Body of pancreas (tissue), 4 donors: Measurements from ENCODE around the gene COMMD3.
A peak's percentile ranks its signal among the peaks of the same experiment; 100 is the strongest.

Source experiments
- CTCF ChIP-seq, 7 experiments: fragments of 450-650 bp in 4 of 7; fragments of 200-600 bp in 3 of 7; sonication (generic) in 3 of 7; IDR thresholded peaks; one replicate each; pipeline ENCODE4 v1.5.1; 2016 to 2019; ENCODE audit warnings: antibody characterized with exemption in 7 of 7
- POLR2A ChIP-seq, 3 donors: fragments of 450-650 bp; IDR thresholded peaks; one replicate each; pipeline ENCODE4 v1.6.1; 2016; ENCODE audit warnings: antibody characterized with exemption in 3 of 3, mild to moderate bottlenecking in 2 of 3

- TF ChIP-seq CTCF (IDR thresholded peaks at IDR 0.05) (no peak), POLR2A (IDR thresholded peaks at IDR 0.05) (peak; percentile 57 to 77 (median 76))
These were observed 24.4 kb downstream of the COMMD3 start for GRCh38 chr10:22340329-22341189.
